Chondrocyte (in vitro differentiated cells): ENCODE data around the gene KLHDC7A. TPM values are rescaled to one million over a fixed set of nuclear protein-coding genes. Genes with fewer than 3 reads are reported as not detected.

Experiments used
- DNase-seq: peaks from one replicate; pipeline ENCODE4 v3.0.0; 2021; ENCODE audit warnings: mixed read lengths, low spot score
- H3K27ac Mint-ChIP-seq: one replicate; pipeline ENCODE4 v1.8.0; 2021; ENCODE audit warnings: mild to moderate bottlenecking, moderate library complexity, mixed read lengths; ENCODE audit not compliant: unreplicated experiment
- H3K27me3 Mint-ChIP-seq: 2 replicates; pipeline ENCODE4 v1.8.0; 2021; ENCODE audit warnings: low read depth, mixed read lengths
- H3K36me3 Mint-ChIP-seq: 2 replicates; pipeline ENCODE4 v1.8.0; 2021; ENCODE audit warnings: low read depth, mixed read lengths
- H3K4me1 Mint-ChIP-seq: 2 replicates; pipeline ENCODE4 v1.8.0; 2021; ENCODE audit warnings: low read depth, mild to moderate bottlenecking, mixed read lengths
- H3K4me3 Mint-ChIP-seq: one replicate; pipeline ENCODE4 v1.8.0; 2021; ENCODE audit warnings: mild to moderate bottlenecking, moderate library complexity, mixed read lengths; ENCODE audit not compliant: unreplicated experiment
- H3K9me3 Mint-ChIP-seq: 2 replicates; pipeline ENCODE4 v1.8.0; 2021; ENCODE audit warnings: low read depth, mixed read lengths
- long read RNA-seq: library from polyadenylated mRNA; stranded (forward); transcript quantifications from one replicate; pipeline ENCODE4 v2.0.0, GENCODE V29; 2021
- total RNA-seq: library from RNA; stranded (reverse); gene quantifications from 3 replicates; pipeline ENCODE4 v1.2.1, GENCODE V29; 2021
- TF ChIP-seq, protein P1 (sequence below): fragments of 200-600 bp; sonication (generic); IDR thresholded peaks from 2 replicates; pipeline ENCODE4 v1.5.0; 2021; ENCODE audit warnings: antibody characterized with exemption, mild to moderate bottlenecking, moderate library complexity

The KLHDC7A gene
- 0.07 to 0.08 TPM in 2 of 3 replicates, not detected in the other for total RNA-seq
- long read RNA-seq, full-length matches to known transcripts, result 1 of 1 reads
- long read RNA-seq, partial matches to known transcripts, result 0 of 1 reads
- long read RNA-seq, other reads (novel, unspliced or antisense), result 0 of 1 reads

DNA sequence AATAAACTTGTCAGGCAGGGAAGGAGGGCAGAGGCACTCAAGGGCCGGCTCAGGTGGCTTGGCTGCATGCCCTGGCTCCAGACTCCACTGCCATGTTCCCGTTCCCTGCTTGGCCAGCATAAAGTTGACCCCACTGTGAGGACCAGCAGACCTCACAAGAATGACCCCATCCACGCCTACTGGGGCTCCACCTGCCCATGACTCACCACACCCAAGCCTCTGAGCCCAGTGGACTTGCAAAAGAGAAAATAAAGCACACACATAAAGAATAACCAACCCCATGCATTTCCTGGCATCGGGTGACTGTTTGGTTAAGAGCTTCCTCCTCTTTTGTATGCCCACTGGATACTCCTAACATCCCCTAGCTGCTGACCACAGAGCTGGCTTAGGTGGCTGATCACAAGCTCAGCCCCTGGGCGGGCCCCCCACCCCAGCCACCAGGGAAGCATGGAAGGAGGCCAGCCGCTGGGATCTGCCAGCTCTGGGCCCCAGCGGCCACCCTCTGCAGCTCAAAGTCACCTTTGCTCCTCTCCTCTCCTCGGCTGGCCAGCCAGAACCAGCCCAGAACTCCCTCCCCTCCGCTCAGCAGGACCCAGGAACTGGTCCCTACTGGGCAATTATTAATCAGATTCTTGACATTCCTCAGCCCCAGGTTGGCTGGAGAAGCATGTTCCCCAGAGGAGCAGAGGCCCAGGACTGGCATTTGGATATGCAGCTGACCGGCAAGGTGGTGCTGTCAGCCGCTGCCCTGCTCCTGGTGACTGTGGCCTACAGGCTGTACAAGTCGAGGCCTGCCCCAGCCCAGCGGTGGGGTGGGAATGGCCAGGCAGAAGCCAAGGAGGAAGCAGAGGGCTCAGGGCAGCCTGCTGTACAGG lies at the start of gene KLHDC7A:
Gene KLHDC7A (plus strand): TSS at position 616 of the 875 bp plus-strand sequence. CDS start 52 bp downstream, at position 668.
- Mint-ChIP-seq H3K36me3 (no peaks in the 10 kb centered on the region), H3K9me3 (no peaks in the 10 kb centered on the region), H3K27ac (peak within 1 kb of the TSS; percentile 53), H3K27me3 (no peaks in the 10 kb centered on the region), H3K4me1 (peaks cover 6% of the 10 kb centered on the region), H3K4me3 (no peak within 1 kb of the TSS)
- TF ChIP-seq, protein P1, sequence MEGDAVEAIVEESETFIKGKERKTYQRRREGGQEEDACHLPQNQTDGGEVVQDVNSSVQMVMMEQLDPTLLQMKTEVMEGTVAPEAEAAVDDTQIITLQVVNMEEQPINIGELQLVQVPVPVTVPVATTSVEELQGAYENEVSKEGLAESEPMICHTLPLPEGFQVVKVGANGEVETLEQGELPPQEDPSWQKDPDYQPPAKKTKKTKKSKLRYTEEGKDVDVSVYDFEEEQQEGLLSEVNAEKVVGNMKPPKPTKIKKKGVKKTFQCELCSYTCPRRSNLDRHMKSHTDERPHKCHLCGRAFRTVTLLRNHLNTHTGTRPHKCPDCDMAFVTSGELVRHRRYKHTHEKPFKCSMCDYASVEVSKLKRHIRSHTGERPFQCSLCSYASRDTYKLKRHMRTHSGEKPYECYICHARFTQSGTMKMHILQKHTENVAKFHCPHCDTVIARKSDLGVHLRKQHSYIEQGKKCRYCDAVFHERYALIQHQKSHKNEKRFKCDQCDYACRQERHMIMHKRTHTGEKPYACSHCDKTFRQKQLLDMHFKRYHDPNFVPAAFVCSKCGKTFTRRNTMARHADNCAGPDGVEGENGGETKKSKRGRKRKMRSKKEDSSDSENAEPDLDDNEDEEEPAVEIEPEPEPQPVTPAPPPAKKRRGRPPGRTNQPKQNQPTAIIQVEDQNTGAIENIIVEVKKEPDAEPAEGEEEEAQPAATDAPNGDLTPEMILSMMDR, result no peak
- DNase-seq, result peak; percentile 88

GRCh38 chr1:18434041-18434440 lies 46.7 kb upstream of the KLHDC7A start:
- Mint-ChIP-seq H3K4me3 (no peak overlapping the region), H3K36me3 (no peaks in the 10 kb centered on the region), H3K27me3 (peaks cover 1% of the 10 kb centered on the region), H3K9me3 (peaks cover 12% of the 10 kb centered on the region), H3K4me1 (no peaks in the 10 kb centered on the region), H3K27ac (no peak overlapping the region)
- DNase-seq, result no peak
- TF ChIP-seq, protein P1, result no peak

- Mint-ChIP-seq H3K4me1 (no peaks in the 10 kb centered on the region), H3K4me3 (no peak overlapping the region), H3K27ac (no peak overlapping the region), H3K36me3 (no peaks in the 10 kb centered on the region), H3K27me3 (peaks cover 7% of the 10 kb centered on the region), H3K9me3 (peaks cover 4% of the 10 kb centered on the region)
- TF ChIP-seq, protein P1, result no peak
- no peak for DNase-seq
Observed at GRCh38 chr1:18440385-18441226, 40.1 kb upstream of the KLHDC7A start.

GRCh38 chr1:18443587-18444520 lies 36.9 kb upstream of the KLHDC7A start:
- H3K4me1 Mint-ChIP-seq, result no peaks in the 10 kb centered on the region
- no peaks in the 10 kb centered on the region for H3K36me3 Mint-ChIP-seq
- H3K27me3 Mint-ChIP-seq, result peaks cover 7% of the 10 kb centered on the region
- H3K9me3 Mint-ChIP-seq, result no peaks in the 10 kb centered on the region
- no peak overlapping the region for H3K27ac Mint-ChIP-seq
- TF ChIP-seq, protein P1, result no peak
- DNase-seq, result no peak
- no peak overlapping the region for H3K4me3 Mint-ChIP-seq
